K562 (cell line): ENCODE measurements around the gene RPAP2. TPM values are rescaled to one million over a fixed set of nuclear protein-coding genes. Genes with fewer than 3 reads are reported as not detected.
A peak's percentile ranks its signal among the peaks of the same experiment; 100 is the strongest.

Experiments
- ATAC-seq: fragments of 200-7000 bp; cut with Tn5 transposase; 3 replicates; pipeline ENCODE4 v1.9.1; 2020; ENCODE audit warnings: moderate library complexity
- BruUV-seq: library from RNA; stranded (reverse); fragments of 400-500 nt; replicated peaks from 2 replicates; lab custom pipeline; 2021; lab: Mats Ljungman, UMichigan
- CTCF ChIA-PET: fragments of 300-600 bp; formaldehyde crosslinking; extraction: SDS; loops from one replicate; lab custom pipeline; 2021; ENCODE audit warnings: low intra/inter-chr PET ratio; lab: Yijun Ruan, JAX
- POLR2A ChIA-PET: fragments of 300-600, 350-650 bp; sonication (Branson Sonifier 250); formaldehyde crosslinking; extraction: SDS; loops from one replicate; lab custom pipeline; 2021; ENCODE audit warnings: antibody characterized with exemption, inconsistent platforms; lab: Yijun Ruan, JAX
- DNase-seq, 4 experiments: peaks; one replicate each; pipeline versions ENCODE4 v3.0.0 to v3.0.0-alpha.2; 2011 to 2018; ENCODE audit warnings: low spot score in 3 of 4, mixed read lengths in 3 of 4; ENCODE audit errors: extremely low read depth in 1 of 4
- FAIRE-seq: peaks from 2 replicates; lab custom pipeline; 2011; peaks lifted over from hg19 to GRCh38; lab: Jason Lieb, UNC
- H2AFZ ChIP-seq: 2 replicates; pipeline ENCODE4 v1.6.0; 2011; ENCODE audit warnings: low read depth, low read length, control low read depth, inconsistent platforms
- H3K27ac ChIP-seq: fragments of 200-600 bp; 3 replicates; pipeline ENCODE4 v1.8.0; 2011; ENCODE audit warnings: low read depth, mild to moderate bottlenecking, control low read depth, inconsistent platforms, low read length, moderate library complexity, mixed read lengths; ENCODE audit errors: extremely low read depth
- H3K27me3 ChIP-seq, 2 experiments: fragments of 300-600 bp in 1 of 2; 2 replicates in 1 of 2; 3 replicates in 1 of 2; pipeline versions ENCODE4 v1.6.0 to v1.8.0; 2011; ENCODE audit warnings: inconsistent platforms in 2 of 2, low read length in 2 of 2, mild to moderate bottlenecking in 1 of 2, mixed read lengths in 1 of 2, moderate library complexity in 1 of 2; ENCODE audit not compliant: control insufficient read depth in 2 of 2, insufficient read depth in 2 of 2
- H3K36me3 ChIP-seq: fragments of 300-600 bp; 3 replicates; pipeline ENCODE4 v1.8.0; 2011; ENCODE audit warnings: mild to moderate bottlenecking, low read length, inconsistent platforms; ENCODE audit not compliant: control insufficient read depth, insufficient read depth
- H3K4me1 ChIP-seq, 2 experiments: fragments of 200-600 bp in 1 of 2; replicated peaks in 1 of 2; 2 replicates in 1 of 2; 3 replicates in 1 of 2; pipeline versions ENCODE4 v1.5.1 to v1.8.0; 2011; ENCODE audit warnings: inconsistent platforms in 2 of 2, low read length in 2 of 2, mild to moderate bottlenecking in 1 of 2, mixed read lengths in 1 of 2, moderate library complexity in 1 of 2; ENCODE audit not compliant: control insufficient read depth in 2 of 2, insufficient read depth in 2 of 2
- H3K4me2 ChIP-seq: 2 replicates; pipeline ENCODE4 v1.6.1; 2011; ENCODE audit warnings: low read length, control low read depth, inconsistent platforms, mixed read lengths; ENCODE audit not compliant: insufficient read depth
- H3K4me3 ChIP-seq: fragments of 200-600 bp; sonication (generic), shearing (Covaris generic); 2 replicates; pipeline ENCODE4 v1.5.1; 2016; ENCODE audit warnings: control low read depth, inconsistent platforms
- H3K79me2 ChIP-seq: fragments of 200-600 bp; 3 replicates; pipeline ENCODE4 v1.8.0; 2011; ENCODE audit warnings: low read length, inconsistent platforms; ENCODE audit not compliant: control insufficient read depth, insufficient read depth
- H3K9ac ChIP-seq, 2 experiments: 2 replicates each; pipeline versions ENCODE4 v1.6.0 to v1.6.1; 2011; ENCODE audit warnings: low read depth in 2 of 2, low read length in 2 of 2, control low read depth in 1 of 2, inconsistent platforms in 1 of 2, mild to moderate bottlenecking in 1 of 2, mixed read lengths in 1 of 2; ENCODE audit not compliant: insufficient read depth in 1 of 2
- H3K9me1 ChIP-seq: one replicate; pipeline ENCODE4 v1.6.0; 2011; ENCODE audit warnings: inconsistent platforms, mild to moderate bottlenecking, low read length, moderate library complexity; ENCODE audit not compliant: control insufficient read depth, insufficient read depth
- H3K9me3 ChIP-seq: replicated peaks from 2 replicates; pipeline ENCODE4 v1.5.1; 2011; ENCODE audit warnings: low read depth, low read length, inconsistent platforms; ENCODE audit not compliant: control insufficient read depth, insufficient read depth
- H4K20me1 ChIP-seq: replicated peaks from 2 replicates; pipeline ENCODE4 v1.6.1; 2011; ENCODE audit warnings: low read length, inconsistent platforms, mixed read lengths; ENCODE audit not compliant: control insufficient read depth, insufficient read depth
- CHD1 ChIP-seq: fragments of 200-600 bp; sonication (generic); IDR thresholded peaks from one replicate; pipeline ENCODE4 v1.6.1; 2012; ENCODE audit warnings: mild to moderate bottlenecking, moderate library complexity, low read length, inconsistent platforms
- FOXJ3 ChIP-seq: sonication (generic); formaldehyde crosslinking; IDR thresholded peaks from 2 replicates; pipeline ENCODE4 v1.4.0; 2020; ENCODE audit warnings: mild to moderate bottlenecking, missing genetic modification reagents
- GATAD2A ChIP-seq: fragments of 450-650 bp; IDR thresholded peaks from 2 replicates; pipeline ENCODE4 v1.6.1; 2017
- GTF2E2 ChIP-seq: fragments of 200-800 bp; sonication (Bioruptor generic); IDR thresholded peaks from 2 replicates; pipeline ENCODE4 v1.6.1; 2016; ENCODE audit warnings: missing genetic modification characterization, missing compliant biosample characterization
- HDAC6 ChIP-seq: IDR thresholded peaks from 2 replicates; pipeline ENCODE4 v1.6.1; 2012; ENCODE audit warnings: low read depth, mild to moderate bottlenecking, control low read depth, inconsistent platforms, low read length, moderate library complexity
- HMG20B ChIP-seq: fragments of 250-450 bp; sonication (Bioruptor Pico); IDR thresholded peaks from 2 replicates; pipeline ENCODE4 v1.5.0; 2021; ENCODE audit warnings: mild to moderate bottlenecking
- KAT7 ChIP-seq: sonication (generic); formaldehyde crosslinking; IDR thresholded peaks from 2 replicates; pipeline ENCODE4 v1.8.0; 2022; ENCODE audit warnings: missing genetic modification reagents, mild to moderate bottlenecking, borderline replicate concordance
- POLR3A ChIP-seq: IDR thresholded peaks from 2 replicates; pipeline ENCODE4 v1.6.1; 2011; ENCODE audit warnings: borderline replicate concordance, mild to moderate bottlenecking, moderate library complexity; ENCODE audit not compliant: insufficient read length, insufficient read depth; ENCODE audit errors: extremely low read depth
- SLC30A9 ChIP-seq: fragments of 250-450 bp; sonication (Bioruptor Pico); IDR thresholded peaks from 2 replicates; pipeline ENCODE4 v1.8.0; 2022; ENCODE audit warnings: mild to moderate bottlenecking, moderate library complexity
- TCF7 ChIP-seq: sonication (generic); IDR thresholded peaks from 2 replicates; pipeline ENCODE4 v1.6.1; 2016; ENCODE audit warnings: antibody characterized with exemption, borderline replicate concordance
- YY1 ChIP-seq, 3 experiments: IDR thresholded peaks; 2 replicates each; pipeline ENCODE4 v1.6.1; 2011; ENCODE audit warnings: low read length in 2 of 3, mild to moderate bottlenecking in 2 of 3, moderate library complexity in 2 of 3, borderline replicate concordance in 1 of 3, control low read depth in 1 of 3, low read depth in 1 of 3; ENCODE audit not compliant: insufficient read depth in 3 of 3, insufficient replicate concordance in 2 of 3, control insufficient read depth in 1 of 3, insufficient read length in 1 of 3; ENCODE audit errors: extremely low read depth in 1 of 3
- ZNF217 ChIP-seq: sonication (generic); formaldehyde crosslinking; IDR thresholded peaks from 2 replicates; pipeline ENCODE4 v1.8.0; 2022; ENCODE audit warnings: mild to moderate bottlenecking, missing genetic modification reagents
- ZNF644 ChIP-seq: fragments of 200-800 bp; sonication (Bioruptor generic); IDR thresholded peaks from 2 replicates; pipeline ENCODE4 v1.6.1; 2016; ENCODE audit warnings: low read depth, missing genetic modification characterization, missing compliant biosample characterization
- ZNF717 ChIP-seq: fragments of 250-450 bp; sonication (Bioruptor Pico); IDR thresholded peaks from 2 replicates; pipeline ENCODE4 v1.5.0; 2021
- WGBS: fragments of 100-300 bp; shearing (Covaris generic); methylation state at CpG from one replicate; pipeline ENCODE4 v1.1.6; 2016; ENCODE audit warnings: low coverage, mixed read lengths; ENCODE audit not compliant: insufficient coverage; ENCODE audit errors: missing lambda C conversion rate; 5-methylcytosine and 5-hydroxymethylcytosine counted together
- in situ Hi-C: fragments of 300-500 bp; cut with MboI; formaldehyde crosslinking; loops from 4 replicates; pipeline ENCODE4 v1.15.0; 2018; ENCODE audit warnings: inconsistent platforms, mixed read lengths
- intact Hi-C: fragments of 100-400 bp; cut with micrococcal nuclease; formaldehyde crosslinking; loops from 2 replicates; pipeline ENCODE4 v1.14.2; 2022
- polyA plus RNA-seq, 8 experiments: library from polyadenylated mRNA; depleted of rRNA in 4 of 8; stranded (reverse) in 5 of 8; unstranded in 3 of 8; fragments of >200 nt; fragmentation: Nextera tagmentation in 2 of 8; fragmentation: Illumina TruSeq in 1 of 8; extraction: Ambion mirVana in 2 of 8; extraction: Trizol in 1 of 8; gene quantifications; 2 replicates each; pipeline versions ENCODE4 v1.2.1 to v1.2.3, GENCODE V29; 2011 to 2014; ENCODE audit warnings: inconsistent platforms in 1 of 8, missing spikeins in 1 of 8
- total RNA-seq, 7 experiments: library from RNA; depleted of rRNA in 6 of 7; stranded (reverse); fragments of >200 nt in 6 of 7; fragmentation: Illumina TruSeq in 2 of 7; extraction: Trizol in 2 of 7; gene quantifications; 2 replicates each; pipeline versions ENCODE4 v1.2.1 to v1.2.3, GENCODE V29; 2011 to 2021; ENCODE audit warnings: low replicate concordance in 1 of 7

Gene RPAP2
- total and polyA plus RNA-seq, 9 of the 15 experiments (the other 6 are each of a cell fraction or from before 2014, with no cell fraction given) = 6.2 to 41.7 (median 28.7) TPM

DNA sequence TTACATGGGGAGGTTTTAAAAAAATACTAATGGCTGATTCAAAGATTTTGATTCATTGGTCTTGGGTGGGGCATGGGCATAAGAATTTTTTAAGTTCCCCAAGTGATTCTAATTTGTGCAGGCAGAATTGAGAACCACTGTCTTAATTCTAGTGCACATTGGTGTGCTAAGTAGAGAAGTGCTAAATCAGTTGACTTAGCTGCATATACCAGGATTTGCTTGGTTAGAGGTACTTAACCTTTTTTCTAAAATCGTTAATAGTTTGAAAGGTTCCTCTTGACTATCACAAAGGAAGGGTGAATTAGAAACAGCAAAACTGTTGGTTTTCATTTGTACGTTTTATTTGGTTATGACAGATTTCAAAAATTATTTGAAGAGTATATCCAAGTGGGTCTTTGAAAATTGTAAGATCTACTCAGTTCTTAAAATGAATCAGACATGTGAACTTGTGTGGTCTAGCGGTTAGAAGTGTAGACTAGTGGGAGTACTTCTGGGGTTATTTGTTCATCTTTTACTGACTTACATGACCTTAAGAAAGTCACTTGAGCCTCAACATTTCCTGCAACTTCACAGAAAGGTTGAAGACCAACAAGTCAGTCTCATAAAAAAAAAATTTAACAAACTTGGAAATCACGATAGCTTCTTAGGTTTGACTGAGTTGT lies 66.7 kb downstream of the RPAP2 start:
- H3K9me3 ChIP-seq = no peaks in the 10 kb centered on the region
- intact Hi-C loops (no loop called here), in situ Hi-C loops (no loop called here)
- FAIRE-seq (peak; percentile 48), ATAC-seq (no peak), DNase-seq (no peak)
- no peaks in the 10 kb centered on the region for H3K27me3 ChIP-seq
- peaks cover 6% of the 10 kb centered on the region; the same call in 2 of the 3 replicates for H3K36me3 ChIP-seq
- H4K20me1 ChIP-seq = no peaks in the 10 kb centered on the region
- BruUV-seq = no TSS peak
- no peak overlapping the region for H3K4me3 ChIP-seq
- TF ChIP-seq FOXJ3 = no peak
- TF ChIP-seq KAT7 = no peak
- no peak for TF ChIP-seq ZNF217 (CRISPR knock-in tag)
- no peak for TF ChIP-seq HDAC6
- TF ChIP-seq POLR3A = no peak
- no peak for TF ChIP-seq YY1 (IDR thresholded peaks at IDR 0.05; ENCODE audit: borderline replicate concordance in 1 of 3, control insufficient read depth in 1 of 3, extremely low read depth in 1 of 3, insufficient read depth in 3 of 3, insufficient read length in 1 of 3, insufficient replicate concordance in 2 of 3, low read depth in 1 of 3, low read length in 2 of 3)
- no peak for TF ChIP-seq GATAD2A
- TF ChIP-seq ZNF644 = no peak
- TF ChIP-seq SLC30A9 (CRISPR knock-in tag) = no peak
- no peak for TF ChIP-seq HMG20B (CRISPR knock-in tag)
- no peak for TF ChIP-seq GTF2E2 (tag)
- no peak for TF ChIP-seq CHD1
- no peak for TF ChIP-seq TCF7
- TF ChIP-seq ZNF717 = no peak
- TF ChIP-seq, all 486 proteins: peak for 0
- Histone ChIP-seq H3K27ac (no peak overlapping the region), H3K4me1 (no peaks in the 10 kb centered on the region; a peak in 1 of 5 replicates), H3K4me2 (no peak overlapping the region), H3K9ac (no peak overlapping the region), H2AFZ (no peak overlapping the region), H3K79me2 (no peaks in the 10 kb centered on the region), H3K9me1 (no peaks in the 10 kb centered on the region)
- POLR2A ChIA-PET = no interaction called here
- CTCF ChIA-PET = no interaction called here
- WGBS = 77% methylated on average over 4 of the region's 4 CpGs
